ENCODE data around the gene INO80B.

The INO80B gene

GRCh38 chr2:74450570-74451190 is 4.2 kb upstream of the INO80B start:
- H3K9ac ChIP-seq (ENCODE audit: low read length): no peak overlapping the region
- no peak overlapping the region for H3K4me2 ChIP-seq (ENCODE audit: low read length)
- H3K36me3 ChIP-seq (ENCODE audit: control insufficient read depth in 1 of 2, insufficient read depth in 2 of 2, low read length in 2 of 2): no peaks in the 10 kb centered on the region
- no peak overlapping the region for H2AFZ ChIP-seq (ENCODE audit: insufficient read depth, low read length, poor library complexity)
- no peak overlapping the region for H4K91ac ChIP-seq (ENCODE audit: low read depth, low read length)
- H3K14ac ChIP-seq (ENCODE audit: low read length): no peak overlapping the region
- H3K9me3 ChIP-seq (ENCODE audit: insufficient read depth, low read depth, low read length): no peaks in the 10 kb centered on the region
- WGBS (ENCODE audit: extremely low coverage, insufficient coverage, insufficient read length): no CpG with 5 or more reads among the region's 3 CpGs
- no peak overlapping the region for H4K8ac ChIP-seq (ENCODE audit: low read depth, low read length)
- no peaks in the 10 kb centered on the region for H3K79me2 ChIP-seq (ENCODE audit: control insufficient read depth, insufficient read depth, low read length, poor library complexity)
- H3K27ac ChIP-seq (ENCODE audit: low read depth, low read length): peak overlapping the region; percentile 39
- no peak overlapping the region for H2BK12ac ChIP-seq (ENCODE audit: low read length)
- no peak overlapping the region for H2BK120ac ChIP-seq (ENCODE audit: insufficient read depth, low read length, poor library complexity)
- H2AK5ac ChIP-seq (ENCODE audit: low read length): no peak overlapping the region
- H2BK5ac ChIP-seq (ENCODE audit: low read depth, low read length, poor library complexity): no peak overlapping the region
- no peak overlapping the region for H3K18ac ChIP-seq (ENCODE audit: low read length)
- H3K4me3 ChIP-seq (ENCODE audit: low read depth, low read length): no peak overlapping the region
- no peaks in the 10 kb centered on the region for H3K27me3 ChIP-seq (ENCODE audit: insufficient read depth, low read length)
- H3K4me1 ChIP-seq (ENCODE audit: control insufficient read depth in 1 of 2, insufficient read depth in 2 of 2, low read length in 2 of 2): peaks cover 4 to 5% of the 10 kb centered on the region in 2 experiments
- no peak overlapping the region for H3K4ac ChIP-seq (ENCODE audit: low read depth, low read length)
- no peak overlapping the region for H3K23ac ChIP-seq (ENCODE audit: low read length)
- peak; percentile 56 to 92 for DNase-seq
- no peaks in the 10 kb centered on the region for H3K79me1 ChIP-seq (ENCODE audit: low read length)
- no peak overlapping the region for H4K12ac ChIP-seq (ENCODE audit: low read depth, low read length)

GRCh38 chr2:74457129-74457548 is 2.3 kb downstream of the INO80B start:
- Histone ChIP-seq H4K12ac (ENCODE audit: low read depth, low read length) (peak overlapping the region; percentile 22), H3K23ac (ENCODE audit: low read length) (no peak overlapping the region), H3K27ac (ENCODE audit: low read depth, low read length) (peak overlapping the region; percentile 98), H3K4me1 (ENCODE audit: control insufficient read depth in 1 of 2, insufficient read depth in 2 of 2, low read length in 2 of 2) (peaks cover 7 to 13% of the 10 kb centered on the region in 2 experiments), H3K4me2 (ENCODE audit: low read length) (peak overlapping the region; percentile 86), H2AK5ac (ENCODE audit: low read length) (no peak overlapping the region), H3K79me1 (ENCODE audit: low read length) (peaks cover 13% of the 10 kb centered on the region), H3K79me2 (ENCODE audit: control insufficient read depth, insufficient read depth, low read length, poor library complexity) (peaks cover 10% of the 10 kb centered on the region), H4K8ac (ENCODE audit: low read depth, low read length) (peak overlapping the region; percentile 83), H2BK5ac (ENCODE audit: low read depth, low read length, poor library complexity) (peak overlapping the region; percentile 32), H2AFZ (ENCODE audit: insufficient read depth, low read length, poor library complexity) (peak overlapping the region; percentile 28), H3K4me3 (ENCODE audit: low read depth, low read length) (peak overlapping the region; percentile 78), H3K36me3 (ENCODE audit: control insufficient read depth in 1 of 2, insufficient read depth in 2 of 2, low read length in 2 of 2) (peaks cover 21 to 24% of the 10 kb centered on the region in 2 experiments), H3K9me3 (ENCODE audit: insufficient read depth, low read depth, low read length) (peaks cover 3% of the 10 kb centered on the region), H3K14ac (ENCODE audit: low read length) (peak overlapping the region; percentile 76), H3K4ac (ENCODE audit: low read depth, low read length) (peak overlapping the region; percentile 72), H3K9ac (ENCODE audit: low read length) (peak overlapping the region; percentile 50), H2BK120ac (ENCODE audit: insufficient read depth, low read length, poor library complexity) (peak overlapping the region; percentile 67), H3K27me3 (ENCODE audit: insufficient read depth, low read length) (no peaks in the 10 kb centered on the region), H3K18ac (ENCODE audit: low read length) (peak overlapping the region; percentile 36), H2BK12ac (ENCODE audit: low read length) (peak overlapping the region; percentile 3), H4K91ac (ENCODE audit: low read depth, low read length) (peak overlapping the region; percentile 87)
- no peak for DNase-seq
- WGBS (ENCODE audit: extremely low coverage, insufficient coverage, insufficient read length): no CpG with 5 or more reads among the region's 27 CpGs

GRCh38 chr2:74457549-74458131 is 2.8 kb downstream of the INO80B start:
- Histone ChIP-seq H2BK5ac (ENCODE audit: low read depth, low read length, poor library complexity) (peak overlapping the region; percentile 84), H3K4me3 (ENCODE audit: low read depth, low read length) (peak overlapping the region; percentile 78), H4K12ac (ENCODE audit: low read depth, low read length) (peak overlapping the region; percentile 80), H3K9me3 (ENCODE audit: insufficient read depth, low read depth, low read length) (peaks cover 3% of the 10 kb centered on the region), H3K79me1 (ENCODE audit: low read length) (peaks cover 13% of the 10 kb centered on the region), H3K18ac (ENCODE audit: low read length) (peak overlapping the region; percentile 73), H2BK120ac (ENCODE audit: insufficient read depth, low read length, poor library complexity) (peak overlapping the region; percentile 67), H2AK5ac (ENCODE audit: low read length) (peak overlapping the region; percentile 42), H3K27ac (ENCODE audit: low read depth, low read length) (peak overlapping the region; percentile 98), H3K79me2 (ENCODE audit: control insufficient read depth, insufficient read depth, low read length, poor library complexity) (peaks cover 10% of the 10 kb centered on the region), H3K14ac (ENCODE audit: low read length) (peak overlapping the region; percentile 87), H3K4me2 (ENCODE audit: low read length) (peak overlapping the region; percentile 86), H2BK12ac (ENCODE audit: low read length) (peak overlapping the region; percentile 1), H3K4ac (ENCODE audit: low read depth, low read length) (peak overlapping the region; percentile 18), H3K36me3 (ENCODE audit: control insufficient read depth in 1 of 2, insufficient read depth in 2 of 2, low read length in 2 of 2) (peaks cover 26 to 29% of the 10 kb centered on the region in 2 experiments), H4K8ac (ENCODE audit: low read depth, low read length) (peak overlapping the region; percentile 87), H3K4me1 (ENCODE audit: control insufficient read depth in 1 of 2, insufficient read depth in 2 of 2, low read length in 2 of 2) (peaks cover 7 to 13% of the 10 kb centered on the region in 2 experiments), H3K23ac (ENCODE audit: low read length) (no peak overlapping the region), H3K27me3 (ENCODE audit: insufficient read depth, low read length) (no peaks in the 10 kb centered on the region), H2AFZ (ENCODE audit: insufficient read depth, low read length, poor library complexity) (peak overlapping the region; percentile 62), H4K91ac (ENCODE audit: low read depth, low read length) (peak overlapping the region; percentile 83), H3K9ac (ENCODE audit: low read length) (peak overlapping the region; percentile 87)
- peak; percentile 67 to 73 for DNase-seq
- WGBS (ENCODE audit: extremely low coverage, insufficient coverage, insufficient read length): no CpG with 5 or more reads among the region's 46 CpGs

GRCh38 chr2:74458132-74458937 is 3.4 kb downstream of the INO80B start, which contains the start of gene WBP1:
Gene WBP1 (plus strand): TSS chr2:74458438. CDS start chr2:74458603, 165 bp downstream.
- H2BK120ac ChIP-seq (ENCODE audit: insufficient read depth, low read length, poor library complexity): peak within 1 kb of the TSS; percentile 67
- H4K8ac ChIP-seq (ENCODE audit: low read depth, low read length): peak within 1 kb of the TSS; percentile 87
- peak; percentile 100 for DNase-seq
- no peaks in the 10 kb centered on the region for H3K27me3 ChIP-seq (ENCODE audit: insufficient read depth, low read length)
- peak within 1 kb of the TSS; percentile 84 for H2BK5ac ChIP-seq (ENCODE audit: low read depth, low read length, poor library complexity)
- peak within 1 kb of the TSS; percentile 86 for H3K4me2 ChIP-seq (ENCODE audit: low read length)
- peak within 1 kb of the TSS; percentile 26 for H2BK12ac ChIP-seq (ENCODE audit: low read length)
- H3K27ac ChIP-seq (ENCODE audit: low read depth, low read length): peak within 1 kb of the TSS; percentile 98
- H3K9ac ChIP-seq (ENCODE audit: low read length): peak within 1 kb of the TSS; percentile 96
- H2AK5ac ChIP-seq (ENCODE audit: low read length): peak within 1 kb of the TSS; percentile 91
- H3K9me3 ChIP-seq (ENCODE audit: insufficient read depth, low read depth, low read length): peaks cover 3% of the 10 kb centered on the region
- H3K4ac ChIP-seq (ENCODE audit: low read depth, low read length): peak within 1 kb of the TSS; percentile 96
- no peak within 1 kb of the TSS for H3K23ac ChIP-seq (ENCODE audit: low read length)
- H3K79me2 ChIP-seq (ENCODE audit: control insufficient read depth, insufficient read depth, low read length, poor library complexity): peaks cover 10% of the 10 kb centered on the region
- H3K4me1 ChIP-seq (ENCODE audit: control insufficient read depth in 1 of 2, insufficient read depth in 2 of 2, low read length in 2 of 2): peaks cover 7 to 13% of the 10 kb centered on the region in 2 experiments
- peaks cover 13% of the 10 kb centered on the region for H3K79me1 ChIP-seq (ENCODE audit: low read length)
- H3K36me3 ChIP-seq (ENCODE audit: control insufficient read depth in 1 of 2, insufficient read depth in 2 of 2, low read length in 2 of 2): peaks cover 33 to 34% of the 10 kb centered on the region in 2 experiments
- peak within 1 kb of the TSS; percentile 80 for H3K4me3 ChIP-seq (ENCODE audit: low read depth, low read length)
- H3K18ac ChIP-seq (ENCODE audit: low read length): peak within 1 kb of the TSS; percentile 88
- H2AFZ ChIP-seq (ENCODE audit: insufficient read depth, low read length, poor library complexity): peak within 1 kb of the TSS; percentile 62
- H4K91ac ChIP-seq (ENCODE audit: low read depth, low read length): peak within 1 kb of the TSS; percentile 91
- H3K14ac ChIP-seq (ENCODE audit: low read length): peak within 1 kb of the TSS; percentile 87
- no CpG with 5 or more reads among the region's 38 CpGs for WGBS (ENCODE audit: extremely low coverage, insufficient coverage, insufficient read length)
- H4K12ac ChIP-seq (ENCODE audit: low read depth, low read length): peak within 1 kb of the TSS; percentile 95
